ENCODE data around the gene MVB12B. TPM values are rescaled to one million over a fixed set of nuclear protein-coding genes. Genes with fewer than 3 reads are reported as not detected.

The MVB12B gene
- total RNA-seq, 1 donor, result 9.4 TPM

DNA sequence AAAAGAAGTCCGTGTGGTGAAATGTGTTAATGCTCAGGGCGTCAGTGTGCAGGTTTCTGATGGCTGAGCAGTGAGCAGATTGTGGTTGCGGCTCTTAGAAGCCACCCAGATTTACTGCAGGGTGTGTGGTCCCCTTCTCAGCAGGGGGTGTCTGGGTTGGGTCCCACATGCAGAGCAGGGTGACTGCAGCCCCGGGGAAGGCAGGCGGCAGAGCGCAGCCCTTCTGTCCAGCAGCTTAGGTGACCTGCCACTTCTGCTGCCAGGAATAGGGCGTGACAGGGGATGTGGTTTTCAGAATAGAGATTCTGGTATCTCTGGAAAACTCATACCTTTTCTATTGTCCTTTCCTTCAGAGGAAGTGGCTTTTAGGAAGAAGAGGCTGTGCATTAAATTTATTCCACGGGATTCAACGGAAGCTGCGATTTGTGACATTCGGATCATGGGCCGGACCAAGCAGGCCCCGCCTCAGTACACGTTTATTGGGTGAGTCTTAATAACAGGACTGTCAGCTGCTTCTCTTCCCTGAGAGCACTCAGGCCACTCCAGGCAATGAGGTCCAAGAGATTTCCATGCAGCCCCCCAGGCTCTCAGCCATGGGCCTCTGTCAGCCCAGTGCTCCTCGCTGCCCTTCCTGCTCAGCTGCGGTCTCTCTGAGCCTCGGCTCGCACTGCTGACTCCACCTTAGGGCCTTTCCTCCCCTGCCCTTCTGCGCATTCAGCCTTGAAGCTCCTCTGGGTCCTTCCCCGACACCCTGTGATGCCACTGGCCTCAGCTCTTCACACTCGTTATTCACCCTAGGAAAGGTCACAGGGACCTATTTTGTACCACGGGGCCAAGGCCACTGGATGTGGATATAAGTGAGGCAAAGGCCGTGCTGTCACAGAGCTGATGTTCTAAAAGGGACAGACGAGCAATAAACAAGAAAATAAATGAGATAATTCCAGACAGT, 65.4 kb downstream of the MVB12B start:
- H3K27me3 ChIP-seq (ENCODE audit: insufficient read depth, low read length), result no peaks in the 10 kb centered on the region
- peaks cover 43% of the 10 kb centered on the region for H3K4me1 ChIP-seq (ENCODE audit: insufficient read depth, low read length)
- H3K9me3 ChIP-seq (ENCODE audit: low read depth, low read length), result no peaks in the 10 kb centered on the region
- H3K4me3 ChIP-seq (ENCODE audit: low read length), result no peak overlapping the region

DNA sequence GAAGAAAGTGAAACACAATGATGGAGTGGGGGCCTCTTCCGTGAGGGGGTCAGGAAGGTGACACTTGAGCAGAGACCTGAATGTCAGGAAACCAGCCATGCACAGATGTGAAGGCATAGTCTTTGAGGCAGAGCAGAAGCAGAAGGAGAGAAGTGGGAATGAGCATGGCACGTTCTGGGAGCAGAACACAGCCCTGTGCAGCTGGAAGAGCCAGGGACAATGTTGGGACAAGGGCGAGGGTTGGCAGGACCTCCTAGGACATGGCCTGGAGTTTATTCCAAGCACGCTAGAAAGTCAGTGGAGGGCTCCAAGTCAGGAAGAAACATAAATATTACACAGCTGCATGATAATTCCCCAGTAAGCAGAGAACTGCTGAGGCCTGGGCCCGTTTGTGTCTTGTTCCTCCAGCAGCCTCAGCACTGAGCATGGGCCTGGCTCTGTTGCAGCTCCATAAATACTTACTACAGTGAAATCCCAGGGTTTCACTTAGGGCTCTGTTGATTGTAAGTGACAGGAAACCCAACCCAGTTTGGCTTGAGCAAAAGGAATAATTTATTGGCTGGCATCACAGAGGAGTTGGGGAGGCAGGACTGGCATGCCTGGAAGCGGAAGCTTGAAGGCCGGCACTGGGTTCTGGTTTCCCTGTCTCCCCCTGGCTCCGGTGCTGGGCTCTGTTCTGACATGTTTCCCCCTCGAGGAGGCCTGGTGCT, 66.2 kb downstream of the MVB12B start:
- no peaks in the 10 kb centered on the region for H3K27me3 ChIP-seq (ENCODE audit: insufficient read depth, low read length)
- H3K4me1 ChIP-seq (ENCODE audit: insufficient read depth, low read length), result peaks cover 50% of the 10 kb centered on the region
- no peaks in the 10 kb centered on the region for H3K9me3 ChIP-seq (ENCODE audit: low read depth, low read length)
- H3K4me3 ChIP-seq (ENCODE audit: low read length), result no peak overlapping the region

DNA sequence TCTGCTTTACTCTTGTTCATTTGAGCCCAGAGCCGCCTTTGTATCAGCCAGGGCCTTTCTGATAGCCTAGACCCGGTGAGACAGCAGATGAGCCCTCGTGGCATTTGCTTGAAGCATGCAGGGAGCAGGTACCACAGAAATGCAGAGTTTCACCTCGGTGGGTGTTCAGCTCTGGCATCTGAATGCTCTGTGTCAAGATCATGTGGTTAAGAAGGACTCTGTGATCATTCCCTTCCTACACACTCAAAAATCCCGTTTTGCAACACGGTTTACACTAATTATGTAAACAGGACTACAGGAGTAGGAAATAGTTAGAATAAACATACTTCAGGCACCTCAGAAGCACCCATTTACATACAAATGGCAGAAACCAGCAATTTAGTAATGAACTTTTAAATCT, 67.2 kb downstream of the MVB12B start:
- peaks cover 56% of the 10 kb centered on the region for H3K4me1 ChIP-seq (ENCODE audit: insufficient read depth, low read length)
- no peak overlapping the region for H3K4me3 ChIP-seq (ENCODE audit: low read length)
- no peaks in the 10 kb centered on the region for H3K27me3 ChIP-seq (ENCODE audit: insufficient read depth, low read length)
- no peaks in the 10 kb centered on the region for H3K9me3 ChIP-seq (ENCODE audit: low read depth, low read length)

DNA sequence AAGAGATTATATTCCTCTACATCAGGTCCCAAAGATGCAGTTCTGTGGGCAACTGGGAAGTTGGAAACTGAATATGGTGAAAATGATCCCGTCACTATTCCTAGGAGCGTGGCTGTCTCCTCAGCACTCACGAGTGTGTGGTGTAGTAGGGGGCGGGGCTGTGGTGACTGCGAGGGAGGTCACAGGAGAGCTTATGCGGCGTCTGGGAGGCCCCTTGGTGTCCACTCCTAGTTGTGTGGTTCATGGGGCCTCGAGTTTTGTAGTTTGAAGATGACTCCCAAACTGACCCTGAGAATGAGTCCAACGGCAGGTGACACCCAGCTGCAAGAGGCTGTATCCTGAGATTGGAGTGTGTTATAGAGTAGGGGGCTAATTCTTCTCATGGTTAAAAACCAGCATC, 68.2 kb downstream of the MVB12B start:
- Histone ChIP-seq H3K4me1 (ENCODE audit: insufficient read depth, low read length) (peaks cover 47% of the 10 kb centered on the region), H3K27me3 (ENCODE audit: insufficient read depth, low read length) (no peaks in the 10 kb centered on the region), H3K9me3 (ENCODE audit: low read depth, low read length) (no peaks in the 10 kb centered on the region), H3K4me3 (ENCODE audit: low read length) (no peak overlapping the region)

DNA sequence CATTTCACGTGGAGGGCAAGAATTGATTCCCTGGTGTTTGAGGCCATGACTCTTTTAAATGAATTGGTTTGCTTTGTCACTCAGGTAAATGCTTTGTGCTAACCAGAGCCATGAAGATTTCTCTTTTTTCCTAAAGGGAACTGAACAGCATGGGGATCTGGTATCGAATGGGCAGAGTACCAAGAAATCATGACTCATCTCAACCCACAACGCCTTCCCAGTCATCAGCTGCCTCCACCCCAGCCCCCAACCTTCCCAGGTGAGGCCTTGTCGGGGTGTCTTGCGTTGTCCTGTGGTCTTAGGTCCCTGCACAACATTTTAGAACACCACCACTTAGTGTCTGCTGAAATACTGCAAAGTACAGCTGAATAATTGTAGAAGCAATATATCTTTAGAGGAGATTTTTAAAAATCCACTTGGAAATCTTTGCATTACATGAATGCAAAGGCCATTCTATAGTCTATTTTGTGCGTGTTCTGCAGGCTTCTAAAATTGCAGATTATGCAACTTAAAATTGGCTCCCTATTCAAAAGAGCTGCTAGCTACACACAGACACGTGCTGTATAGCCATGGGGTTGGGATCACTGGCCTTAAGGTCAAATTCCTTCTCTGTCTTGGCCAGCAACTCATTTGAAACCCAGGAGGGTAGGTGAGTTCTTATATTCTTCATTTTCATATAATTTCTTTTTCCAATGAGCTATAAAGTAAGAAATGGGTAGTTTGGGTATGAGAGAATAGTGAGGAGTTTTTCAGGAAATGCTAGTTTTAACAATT, 69.0 kb downstream of the MVB12B start:
- Histone ChIP-seq H3K4me1 (ENCODE audit: insufficient read depth, low read length) (peaks cover 39% of the 10 kb centered on the region), H3K27me3 (ENCODE audit: insufficient read depth, low read length) (no peaks in the 10 kb centered on the region), H3K4me3 (ENCODE audit: low read length) (no peak overlapping the region), H3K9me3 (ENCODE audit: low read depth, low read length) (no peaks in the 10 kb centered on the region)

DNA sequence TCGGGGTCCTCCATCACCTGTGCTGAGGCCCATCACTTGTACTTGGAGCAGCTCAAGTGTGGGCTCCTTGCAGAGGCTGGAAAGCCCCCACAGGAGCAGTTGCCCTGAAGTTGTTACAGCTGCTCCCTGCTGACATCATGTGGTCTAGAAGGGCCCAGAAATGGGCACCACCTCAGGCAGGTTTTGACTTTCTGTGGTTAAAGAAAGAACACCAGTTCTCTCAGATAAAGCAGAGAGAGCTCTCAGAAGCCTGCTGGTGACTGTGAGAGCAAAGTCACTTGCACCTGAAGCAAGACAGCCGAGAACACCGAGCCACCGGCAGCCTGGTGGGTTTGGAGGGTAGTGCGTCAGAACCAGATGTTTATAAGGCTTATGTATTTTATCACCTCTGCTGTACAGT, 70.4 kb downstream of the MVB12B start:
- Histone ChIP-seq H3K4me3 (ENCODE audit: low read length) (no peak overlapping the region), H3K27me3 (ENCODE audit: insufficient read depth, low read length) (no peaks in the 10 kb centered on the region), H3K4me1 (ENCODE audit: insufficient read depth, low read length) (peaks cover 26% of the 10 kb centered on the region), H3K9me3 (ENCODE audit: low read depth, low read length) (no peaks in the 10 kb centered on the region)

DNA sequence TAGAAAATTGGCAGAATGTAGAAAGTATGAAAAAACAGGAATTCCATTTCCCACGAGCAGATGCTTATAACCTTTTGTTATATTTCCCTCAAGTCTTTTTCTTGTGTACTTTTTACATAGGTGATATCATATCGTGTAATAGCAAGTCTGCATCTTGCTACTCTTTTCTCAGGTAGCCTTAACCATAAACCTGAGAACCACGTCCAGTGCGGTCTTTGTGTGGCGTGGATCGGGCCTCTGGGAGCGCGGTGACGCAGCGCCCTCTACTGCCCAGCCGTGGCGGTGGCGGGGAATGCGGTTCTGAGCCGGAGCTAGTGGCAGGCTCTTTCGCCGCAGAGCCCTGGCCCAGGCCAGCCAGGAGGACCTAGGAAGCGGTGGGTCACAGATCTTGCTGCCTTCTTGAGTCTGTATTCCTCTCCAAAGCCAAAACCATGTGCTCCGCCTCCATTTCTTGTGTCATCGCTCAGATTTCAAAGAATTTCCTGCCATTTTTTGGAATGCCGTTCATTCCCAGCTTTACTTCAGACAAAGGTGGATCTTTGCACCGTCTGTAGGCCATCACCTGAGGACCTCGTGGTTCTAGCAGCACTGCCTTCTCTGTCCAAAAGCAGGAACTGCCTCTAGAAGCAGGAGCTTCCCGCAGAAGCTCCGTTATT, 71.9 kb downstream of the MVB12B start:
- no peaks in the 10 kb centered on the region for H3K27me3 ChIP-seq (ENCODE audit: insufficient read depth, low read length)
- H3K4me3 ChIP-seq (ENCODE audit: low read length), result no peak overlapping the region
- peaks cover 38% of the 10 kb centered on the region for H3K4me1 ChIP-seq (ENCODE audit: insufficient read depth, low read length)
- no peaks in the 10 kb centered on the region for H3K9me3 ChIP-seq (ENCODE audit: low read depth, low read length)

DNA sequence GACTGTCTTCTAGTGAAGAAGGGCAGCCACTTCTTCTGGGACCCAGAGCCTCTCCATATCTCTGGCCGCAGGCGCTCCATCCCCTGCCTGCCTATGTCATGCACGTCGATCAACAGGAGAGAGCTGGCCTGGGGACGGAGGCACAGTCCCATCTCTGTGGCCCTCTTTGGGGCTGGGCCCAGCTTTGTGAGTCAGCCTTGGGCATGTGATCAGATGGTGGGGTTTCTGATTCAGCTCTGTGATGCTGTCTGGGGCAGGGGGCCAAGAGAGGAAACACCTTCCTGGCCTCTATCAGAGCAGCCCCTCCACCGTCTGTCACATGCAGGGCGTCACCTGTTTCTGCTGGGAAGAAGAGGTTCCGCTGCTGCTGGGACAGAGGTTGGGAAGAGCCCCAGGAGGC, 72.6 kb downstream of the MVB12B start:
- no peak overlapping the region for H3K4me3 ChIP-seq (ENCODE audit: low read length)
- peaks cover 38% of the 10 kb centered on the region for H3K4me1 ChIP-seq (ENCODE audit: insufficient read depth, low read length)
- no peaks in the 10 kb centered on the region for H3K9me3 ChIP-seq (ENCODE audit: low read depth, low read length)

DNA sequence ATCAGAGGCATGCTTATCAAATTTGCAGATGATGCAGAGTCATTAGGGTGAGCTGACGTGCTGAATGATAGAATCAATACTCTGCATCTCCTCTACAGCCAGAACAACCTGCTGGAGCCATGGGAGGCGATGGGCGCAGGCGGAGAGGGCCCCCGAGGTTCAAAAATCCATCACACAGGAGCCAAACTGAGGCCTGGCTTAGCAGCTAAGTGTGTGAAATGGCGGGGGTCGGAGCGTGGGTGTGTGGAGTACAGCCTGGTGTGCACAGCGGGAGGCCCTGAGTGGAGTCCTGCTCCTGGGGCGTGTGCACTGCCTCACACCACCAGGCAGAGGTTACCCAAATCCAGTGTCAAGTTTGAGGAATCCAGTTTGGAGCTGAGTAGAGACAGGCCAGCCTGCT, 73.2 kb downstream of the MVB12B start:
- Histone ChIP-seq H3K9me3 (ENCODE audit: low read depth, low read length) (no peaks in the 10 kb centered on the region), H3K4me3 (ENCODE audit: low read length) (no peak overlapping the region)

More for the DNA sequence above, 72.6 kb downstream of the MVB12B start:
- no peaks in the 10 kb centered on the region for H3K27me3 ChIP-seq (ENCODE audit: insufficient read depth, low read length)

DNA sequence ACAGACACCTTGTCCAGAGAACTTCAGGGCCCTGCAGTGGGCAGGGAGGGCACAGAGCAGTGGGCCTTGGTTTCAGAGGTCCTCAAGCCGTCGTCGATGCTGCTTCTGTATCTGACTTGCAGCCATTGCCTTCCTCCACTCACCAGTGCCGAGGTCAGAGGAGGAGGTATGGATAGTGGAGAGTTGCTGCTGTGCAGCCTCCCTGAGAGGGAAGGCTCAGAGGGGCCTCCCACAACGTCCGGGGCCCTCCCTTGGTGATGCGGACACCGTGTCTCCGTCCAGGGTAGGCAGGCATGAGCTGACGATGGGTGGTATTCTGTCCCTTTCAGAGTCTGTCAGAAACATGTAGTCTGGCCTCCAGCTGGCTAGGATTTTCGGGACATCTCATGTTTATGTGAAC, 73.9 kb downstream of the MVB12B start:
- Histone ChIP-seq H3K9me3 (ENCODE audit: low read depth, low read length) (no peaks in the 10 kb centered on the region), H3K27me3 (ENCODE audit: insufficient read depth, low read length) (no peaks in the 10 kb centered on the region), H3K4me3 (ENCODE audit: low read length) (no peak overlapping the region), H3K4me1 (ENCODE audit: insufficient read depth, low read length) (peaks cover 32% of the 10 kb centered on the region)

More for the DNA sequence above, 73.2 kb downstream of the MVB12B start:
- Histone ChIP-seq H3K4me1 (ENCODE audit: insufficient read depth, low read length) (peaks cover 38% of the 10 kb centered on the region), H3K27me3 (ENCODE audit: insufficient read depth, low read length) (no peaks in the 10 kb centered on the region)

DNA sequence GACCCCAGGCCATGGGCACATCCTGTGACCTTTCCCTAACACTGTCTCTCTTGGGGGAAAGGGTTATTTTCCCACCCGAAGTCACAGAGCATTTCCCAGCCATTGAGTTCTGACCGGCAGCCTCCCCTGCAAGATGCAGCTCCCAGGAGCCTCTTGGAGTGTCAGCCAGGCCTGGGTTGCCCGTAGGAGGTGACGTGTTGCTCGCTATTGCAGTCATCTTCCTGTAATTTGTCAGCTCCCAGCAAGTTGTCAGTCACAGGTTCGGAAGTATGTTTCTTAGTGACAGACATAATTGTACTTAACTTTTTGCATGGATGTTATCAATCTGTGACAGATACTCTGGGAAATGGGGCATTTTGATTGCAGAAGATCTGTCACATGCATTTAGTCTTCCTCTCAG, 74.5 kb downstream of the MVB12B start:
- Histone ChIP-seq H3K9me3 (ENCODE audit: low read depth, low read length) (no peaks in the 10 kb centered on the region), H3K4me1 (ENCODE audit: insufficient read depth, low read length) (peaks cover 32% of the 10 kb centered on the region), H3K4me3 (ENCODE audit: low read length) (no peak overlapping the region), H3K27me3 (ENCODE audit: insufficient read depth, low read length) (no peaks in the 10 kb centered on the region)

DNA sequence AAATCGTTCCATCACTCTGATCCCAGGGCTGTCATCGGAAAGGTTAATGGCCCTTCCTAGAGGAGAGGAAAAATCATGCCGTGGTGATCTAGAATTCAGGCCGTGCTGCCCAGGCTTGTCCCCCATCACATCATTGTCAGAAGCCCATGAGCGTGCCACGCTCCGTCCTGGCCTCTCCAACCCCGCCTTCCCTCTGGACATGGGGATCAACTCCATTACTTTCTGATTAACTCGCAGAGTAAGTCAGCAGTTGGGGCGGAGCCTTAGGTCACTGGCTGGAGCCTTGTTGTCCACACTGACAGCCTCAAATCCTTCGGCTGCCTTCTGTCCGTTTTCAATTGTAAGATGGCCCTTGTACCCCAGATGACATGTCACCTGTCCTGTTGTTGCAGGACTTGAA, 75.0 kb downstream of the MVB12B start:
- H3K4me3 ChIP-seq (ENCODE audit: low read length), result no peak overlapping the region
- no peaks in the 10 kb centered on the region for H3K9me3 ChIP-seq (ENCODE audit: low read depth, low read length)
- H3K27me3 ChIP-seq (ENCODE audit: insufficient read depth, low read length), result no peaks in the 10 kb centered on the region
- H3K4me1 ChIP-seq (ENCODE audit: insufficient read depth, low read length), result peaks cover 32% of the 10 kb centered on the region

DNA sequence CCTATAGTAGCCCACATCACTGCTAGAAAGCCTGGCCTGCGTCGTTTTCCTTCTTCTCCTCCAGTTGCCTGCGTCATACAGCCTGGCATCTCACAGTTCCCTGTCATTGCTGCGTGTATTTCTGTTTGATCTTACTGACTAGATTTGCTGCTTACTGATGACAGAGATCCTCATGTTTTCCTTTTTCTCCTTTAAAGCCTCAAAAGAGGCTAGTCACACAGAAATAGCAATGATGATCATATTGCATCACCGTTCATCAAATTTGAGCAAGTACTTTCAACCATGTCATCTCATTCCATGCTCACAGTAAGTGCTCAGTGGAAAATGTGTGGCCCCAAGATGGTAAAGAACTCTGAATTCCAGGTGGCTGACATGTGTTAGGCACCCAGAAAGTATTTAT, 76.8 kb downstream of the MVB12B start:
- no peaks in the 10 kb centered on the region for H3K27me3 ChIP-seq (ENCODE audit: insufficient read depth, low read length)
- H3K4me1 ChIP-seq (ENCODE audit: insufficient read depth, low read length), result peaks cover 17% of the 10 kb centered on the region
- no peaks in the 10 kb centered on the region for H3K9me3 ChIP-seq (ENCODE audit: low read depth, low read length)
- no peak overlapping the region for H3K4me3 ChIP-seq (ENCODE audit: low read length)

DNA sequence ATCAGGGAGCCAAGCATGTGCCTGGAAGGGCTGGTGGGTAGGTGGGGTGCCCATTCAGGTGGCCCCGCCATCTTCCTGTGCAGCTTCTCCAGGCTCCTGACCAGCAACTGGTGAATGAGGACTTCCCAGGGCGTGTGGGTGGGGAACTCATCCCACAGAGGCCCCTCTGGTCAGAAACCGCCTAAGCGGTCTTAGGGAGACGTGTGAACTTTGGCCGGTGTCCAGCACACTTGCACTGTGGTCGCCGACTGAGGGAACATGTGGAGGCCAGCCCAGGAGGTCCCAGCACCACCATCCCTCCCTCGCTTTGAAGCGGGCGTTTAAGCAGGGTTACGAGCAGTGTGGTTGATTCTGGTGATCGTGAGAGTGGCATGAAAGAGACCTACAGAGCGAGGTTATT, 77.8 kb downstream of the MVB12B start:
- no peaks in the 10 kb centered on the region for H3K27me3 ChIP-seq (ENCODE audit: insufficient read depth, low read length)
- H3K4me1 ChIP-seq (ENCODE audit: insufficient read depth, low read length), result peaks cover 11% of the 10 kb centered on the region
- H3K4me3 ChIP-seq (ENCODE audit: low read length), result no peak overlapping the region
- H3K9me3 ChIP-seq (ENCODE audit: low read depth, low read length), result no peaks in the 10 kb centered on the region
